SK-N-SH treated with all-trans-retinoic acid at 6 μM for 48 hours (cell line): ENCODE data around the gene UHRF1.

Experiments
- ATAC-seq: fragments of 200-7000 bp; cut with Tn5 transposase; 3 replicates; pipeline ENCODE4 v1.9.1; 2020; ENCODE audit warnings: mild to moderate bottlenecking, moderate library complexity
- ARNTL ChIP-seq: fragments of 450-650 bp; formaldehyde crosslinking; IDR thresholded peaks from 2 replicates; pipeline ENCODE4 v1.5.0; 2020; ENCODE audit warnings: low read depth, mild to moderate bottlenecking, moderate library complexity, borderline replicate concordance
- BACH2 ChIP-seq: fragments of 250-450 bp; sonication (Bioruptor Pico); IDR thresholded peaks from 2 replicates; pipeline ENCODE4 v1.9.0; 2021; ENCODE audit warnings: mild to moderate bottlenecking, borderline replicate concordance
- CSDC2 ChIP-seq: fragments of 250-450 bp; sonication (Bioruptor Pico); IDR thresholded peaks from 2 replicates; pipeline ENCODE4 v1.5.0; 2020; ENCODE audit warnings: mild to moderate bottlenecking, moderate library complexity
- ESRRG ChIP-seq: fragments of 250-450 bp; sonication (Bioruptor Pico); IDR thresholded peaks from 2 replicates; pipeline ENCODE4 v1.6.1; 2021; ENCODE audit warnings: mild to moderate bottlenecking
- GLIS3 ChIP-seq: fragments of 250-450 bp; sonication (Bioruptor Pico); IDR thresholded peaks from 2 replicates; pipeline ENCODE4 v1.5.0; 2020; ENCODE audit warnings: mild to moderate bottlenecking, moderate library complexity
- ISL1 ChIP-seq: fragments of 250-450 bp; sonication (Bioruptor Pico); IDR thresholded peaks from 2 replicates; pipeline ENCODE4 v2.1.2; 2022; ENCODE audit warnings: mild to moderate bottlenecking, moderate library complexity
- OSR1 ChIP-seq: fragments of 250-450 bp; sonication (Bioruptor Pico); IDR thresholded peaks from 2 replicates; pipeline ENCODE4 v1.8.0; 2022; ENCODE audit warnings: moderate library complexity, mild to moderate bottlenecking, inconsistent platforms
- POU6F1 ChIP-seq: fragments of 250-450 bp; sonication (Bioruptor Pico); IDR thresholded peaks from 2 replicates; pipeline ENCODE4 v1.8.0; 2021; ENCODE audit warnings: low read depth, mild to moderate bottlenecking, moderate library complexity, borderline replicate concordance
- PPARA ChIP-seq: fragments of 250-450 bp; sonication (Bioruptor Pico); IDR thresholded peaks from 2 replicates; pipeline ENCODE4 v1.5.0; 2020; ENCODE audit warnings: mild to moderate bottlenecking, borderline replicate concordance
- RARB ChIP-seq: fragments of 250-450 bp; sonication (Bioruptor Pico); IDR thresholded peaks from 2 replicates; pipeline ENCODE4 v1.8.0; 2021; ENCODE audit warnings: mild to moderate bottlenecking, moderate library complexity
- SNAI2 ChIP-seq: fragments of 250-450 bp; sonication (Bioruptor Pico); IDR thresholded peaks from 2 replicates; pipeline ENCODE4 v1.5.0; 2020; ENCODE audit warnings: mild to moderate bottlenecking, moderate library complexity
- TCF4 ChIP-seq: fragments of 250-450 bp; sonication (Bioruptor Pico); IDR thresholded peaks from 2 replicates; pipeline ENCODE4 v1.8.0; 2021; ENCODE audit warnings: mild to moderate bottlenecking, moderate library complexity, borderline replicate concordance
- TOX ChIP-seq: fragments of 250-450 bp; sonication (Bioruptor Pico); IDR thresholded peaks from 2 replicates; pipeline ENCODE4 v1.8.0; 2021; ENCODE audit warnings: mild to moderate bottlenecking, moderate library complexity, borderline replicate concordance
- TSHZ2 ChIP-seq: fragments of 250-450 bp; sonication (Bioruptor Pico); IDR thresholded peaks from 2 replicates; pipeline ENCODE4 v1.5.0; 2020; ENCODE audit warnings: mild to moderate bottlenecking, moderate library complexity
- ZC3H10 ChIP-seq: fragments of 250-450 bp; sonication (Bioruptor Pico); IDR thresholded peaks from 2 replicates; pipeline ENCODE4 v1.5.1; 2021; ENCODE audit warnings: mild to moderate bottlenecking, moderate library complexity
- ZFP3 ChIP-seq: fragments of 250-450 bp; sonication (Bioruptor Pico); IDR thresholded peaks from 2 replicates; pipeline ENCODE4 v1.5.0; 2020; ENCODE audit warnings: mild to moderate bottlenecking, moderate library complexity
- ZFP30 ChIP-seq: fragments of 450-650 bp; formaldehyde crosslinking; IDR thresholded peaks from 2 replicates; pipeline ENCODE4 v1.5.0; 2022; ENCODE audit warnings: mild to moderate bottlenecking, moderate library complexity
- ZNF565 ChIP-seq: fragments of 450-650 bp; formaldehyde crosslinking; conservative IDR thresholded peaks from 2 replicates; pipeline ENCODE4 v1.5.0; 2020; ENCODE audit warnings: low read depth, mild to moderate bottlenecking, moderate library complexity
- ZNF70 ChIP-seq: fragments of 450-650 bp; formaldehyde crosslinking; IDR thresholded peaks from 2 replicates; pipeline ENCODE4 v1.5.0; 2020; ENCODE audit warnings: mild to moderate bottlenecking, moderate library complexity
- TF ChIP-seq, protein P1 (sequence below): fragments of 250-450 bp; sonication (Bioruptor Pico); IDR thresholded peaks from 2 replicates; pipeline ENCODE4 v1.8.0; 2020; ENCODE audit warnings: mild to moderate bottlenecking, moderate library complexity, borderline replicate concordance
- TF ChIP-seq, protein P2 (sequence below): fragments of 250-450 bp; sonication (Bioruptor Pico); IDR thresholded peaks from 2 replicates; pipeline ENCODE4 v1.5.1; 2021; ENCODE audit warnings: mild to moderate bottlenecking, moderate library complexity
- TF ChIP-seq, protein P3 (sequence below): fragments of 250-450 bp; sonication (Bioruptor Pico); IDR thresholded peaks from 2 replicates; pipeline ENCODE4 v1.5.1; 2020; ENCODE audit warnings: low read depth, mild to moderate bottlenecking, moderate library complexity

The UHRF1 gene

DNA sequence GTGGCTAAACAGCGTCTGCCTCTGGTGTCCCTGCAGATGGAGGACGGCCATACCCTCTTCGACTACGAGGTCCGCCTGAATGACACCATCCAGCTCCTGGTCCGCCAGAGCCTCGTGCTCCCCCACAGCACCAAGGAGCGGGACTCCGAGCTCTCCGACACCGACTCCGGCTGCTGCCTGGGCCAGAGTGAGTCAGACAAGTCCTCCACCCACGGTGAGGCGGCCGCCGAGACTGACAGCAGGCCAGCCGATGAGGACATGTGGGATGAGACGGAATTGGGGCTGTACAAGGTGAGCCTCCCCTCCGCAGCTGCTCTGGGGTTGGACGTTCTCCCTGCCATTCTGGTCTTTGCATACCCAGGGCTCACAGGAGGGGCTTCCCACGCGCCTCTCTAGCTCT lies 19.9 kb downstream of the UHRF1 start (continued):
- no peak for TF ChIP-seq TSHZ2
- TF ChIP-seq RARB (CRISPR knock-in tag), result no peak
- TF ChIP-seq BACH2 (CRISPR knock-in tag), result no peak
- no peak for TF ChIP-seq TCF4
- no peak for TF ChIP-seq SNAI2 (CRISPR knock-in tag)

- no peak for TF ChIP-seq CSDC2 (CRISPR knock-in tag)
- TF ChIP-seq ZC3H10 (CRISPR knock-in tag), result no peak
- no peak for TF ChIP-seq ZNF565 (CRISPR knock-in tag)
- TF ChIP-seq OSR1 (CRISPR knock-in tag), result no peak
- TF ChIP-seq TSHZ2, result no peak
- TF ChIP-seq, protein P1, sequence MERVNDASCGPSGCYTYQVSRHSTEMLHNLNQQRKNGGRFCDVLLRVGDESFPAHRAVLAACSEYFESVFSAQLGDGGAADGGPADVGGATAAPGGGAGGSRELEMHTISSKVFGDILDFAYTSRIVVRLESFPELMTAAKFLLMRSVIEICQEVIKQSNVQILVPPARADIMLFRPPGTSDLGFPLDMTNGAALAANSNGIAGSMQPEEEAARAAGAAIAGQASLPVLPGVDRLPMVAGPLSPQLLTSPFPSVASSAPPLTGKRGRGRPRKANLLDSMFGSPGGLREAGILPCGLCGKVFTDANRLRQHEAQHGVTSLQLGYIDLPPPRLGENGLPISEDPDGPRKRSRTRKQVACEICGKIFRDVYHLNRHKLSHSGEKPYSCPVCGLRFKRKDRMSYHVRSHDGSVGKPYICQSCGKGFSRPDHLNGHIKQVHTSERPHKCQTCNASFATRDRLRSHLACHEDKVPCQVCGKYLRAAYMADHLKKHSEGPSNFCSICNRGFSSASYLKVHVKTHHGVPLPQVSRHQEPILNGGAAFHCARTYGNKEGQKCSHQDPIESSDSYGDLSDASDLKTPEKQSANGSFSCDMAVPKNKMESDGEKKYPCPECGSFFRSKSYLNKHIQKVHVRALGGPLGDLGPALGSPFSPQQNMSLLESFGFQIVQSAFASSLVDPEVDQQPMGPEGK (CRISPR knock-in tag), result no peak
- TF ChIP-seq TOX (CRISPR knock-in tag), result no peak
- TF ChIP-seq ISL1, result no peak
- no peak for TF ChIP-seq ARNTL (CRISPR knock-in tag)
- TF ChIP-seq ZFP30 (CRISPR knock-in tag), result no peak
- ATAC-seq, result peak; percentile 11; the same call in 1 of the 3 replicates
Observed at GRCh38 chr19:4930664-4931063, 21.4 kb downstream of the UHRF1 start.

- ATAC-seq, result no peak
- TF ChIP-seq TSHZ2 (no peak), TCF4 (no peak), BACH2 (CRISPR knock-in tag) (no peak), OSR1 (CRISPR knock-in tag) (no peak), ZC3H10 (CRISPR knock-in tag) (no peak), ISL1 (no peak), ARNTL (CRISPR knock-in tag) (no peak), POU6F1 (CRISPR knock-in tag) (no peak), ZFP30 (CRISPR knock-in tag) (no peak), RARB (CRISPR knock-in tag) (no peak), ZFP3 (no peak), GLIS3 (CRISPR knock-in tag) (no peak), ESRRG (CRISPR knock-in tag) (no peak), CSDC2 (CRISPR knock-in tag) (no peak), SNAI2 (CRISPR knock-in tag) (no peak), PPARA (CRISPR knock-in tag) (no peak), ZNF70 (CRISPR knock-in tag) (no peak), ZNF565 (CRISPR knock-in tag) (no peak)
- TF ChIP-seq, protein P2, sequence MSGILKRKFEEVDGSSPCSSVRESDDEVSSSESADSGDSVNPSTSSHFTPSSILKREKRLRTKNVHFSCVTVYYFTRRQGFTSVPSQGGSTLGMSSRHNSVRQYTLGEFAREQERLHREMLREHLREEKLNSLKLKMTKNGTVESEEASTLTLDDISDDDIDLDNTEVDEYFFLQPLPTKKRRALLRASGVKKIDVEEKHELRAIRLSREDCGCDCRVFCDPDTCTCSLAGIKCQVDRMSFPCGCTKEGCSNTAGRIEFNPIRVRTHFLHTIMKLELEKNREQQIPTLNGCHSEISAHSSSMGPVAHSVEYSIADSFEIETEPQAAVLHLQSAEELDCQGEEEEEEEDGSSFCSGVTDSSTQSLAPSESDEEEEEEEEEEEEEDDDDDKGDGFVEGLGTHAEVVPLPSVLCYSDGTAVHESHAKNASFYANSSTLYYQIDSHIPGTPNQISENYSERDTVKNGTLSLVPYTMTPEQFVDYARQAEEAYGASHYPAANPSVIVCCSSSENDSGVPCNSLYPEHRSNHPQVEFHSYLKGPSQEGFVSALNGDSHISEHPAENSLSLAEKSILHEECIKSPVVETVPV, result no peak
- TF ChIP-seq, protein P3, sequence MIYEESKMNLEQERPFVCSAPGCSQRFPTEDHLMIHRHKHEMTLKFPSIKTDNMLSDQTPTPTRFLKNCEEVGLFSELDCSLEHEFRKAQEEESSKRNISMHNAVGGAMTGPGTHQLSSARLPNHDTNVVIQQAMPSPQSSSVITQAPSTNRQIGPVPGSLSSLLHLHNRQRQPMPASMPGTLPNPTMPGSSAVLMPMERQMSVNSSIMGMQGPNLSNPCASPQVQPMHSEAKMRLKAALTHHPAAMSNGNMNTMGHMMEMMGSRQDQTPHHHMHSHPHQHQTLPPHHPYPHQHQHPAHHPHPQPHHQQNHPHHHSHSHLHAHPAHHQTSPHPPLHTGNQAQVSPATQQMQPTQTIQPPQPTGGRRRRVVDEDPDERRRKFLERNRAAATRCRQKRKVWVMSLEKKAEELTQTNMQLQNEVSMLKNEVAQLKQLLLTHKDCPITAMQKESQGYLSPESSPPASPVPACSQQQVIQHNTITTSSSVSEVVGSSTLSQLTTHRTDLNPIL (CRISPR knock-in tag), result no peak
Observed at GRCh38 chr19:4932711-4933110, 23.4 kb downstream of the UHRF1 start.
